Stomach (tissue), 4 donors: ENCODE measurements around the gene EEFSEC.

ENCODE experiments used
- POLR2A ChIP-seq, 4 donors: fragments of 450-650 bp; IDR thresholded peaks; one replicate each; pipeline ENCODE4 v1.6.1; 2016; ENCODE audit warnings: antibody characterized with exemption in 4 of 4, control low read depth in 2 of 4, mild to moderate bottlenecking in 1 of 4, moderate library complexity in 1 of 4
- POLR2AphosphoS5 ChIP-seq, 3 donors: sonication (generic); formaldehyde crosslinking; IDR thresholded peaks; one replicate each; pipeline ENCODE4 v1.6.1; 2016; ENCODE audit warnings: antibody characterized with exemption in 3 of 3
- TF ChIP-seq, protein P1 (sequence below), 7 experiments: fragments of 450-650 bp in 4 of 7; fragments of 200-600 bp in 3 of 7; sonication (generic) in 3 of 7; IDR thresholded peaks; one replicate each; pipeline ENCODE4 v1.5.1; 2016 to 2019; ENCODE audit warnings: antibody characterized with exemption in 7 of 7, control low read depth in 2 of 7, mild to moderate bottlenecking in 1 of 7

DNA sequence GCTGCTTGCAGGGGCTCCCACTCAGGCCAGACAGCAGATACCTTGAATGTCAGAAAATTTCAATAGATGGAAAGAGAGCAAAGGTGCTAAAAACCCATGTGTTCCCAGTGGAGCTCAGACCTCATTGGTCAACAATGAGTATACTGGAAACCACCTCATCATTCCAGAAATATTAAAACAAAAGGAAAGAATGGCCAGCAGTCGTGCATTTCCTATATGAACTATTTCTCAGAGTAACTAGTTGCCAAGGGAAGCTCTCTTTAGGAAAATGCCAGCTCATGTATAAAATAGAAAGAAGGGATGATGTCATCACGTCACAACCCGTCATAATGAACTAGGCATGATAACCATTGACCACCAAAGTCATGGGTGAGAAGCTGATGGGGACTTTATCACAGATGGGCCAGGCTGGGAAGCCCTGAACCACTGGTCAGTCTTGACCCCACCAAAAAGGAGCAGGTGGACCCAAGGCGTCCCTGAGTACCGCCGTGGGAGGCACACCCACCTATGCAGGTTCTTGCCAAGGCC lies 295.9 kb downstream of the EEFSEC start:
- TF ChIP-seq, protein P1, sequence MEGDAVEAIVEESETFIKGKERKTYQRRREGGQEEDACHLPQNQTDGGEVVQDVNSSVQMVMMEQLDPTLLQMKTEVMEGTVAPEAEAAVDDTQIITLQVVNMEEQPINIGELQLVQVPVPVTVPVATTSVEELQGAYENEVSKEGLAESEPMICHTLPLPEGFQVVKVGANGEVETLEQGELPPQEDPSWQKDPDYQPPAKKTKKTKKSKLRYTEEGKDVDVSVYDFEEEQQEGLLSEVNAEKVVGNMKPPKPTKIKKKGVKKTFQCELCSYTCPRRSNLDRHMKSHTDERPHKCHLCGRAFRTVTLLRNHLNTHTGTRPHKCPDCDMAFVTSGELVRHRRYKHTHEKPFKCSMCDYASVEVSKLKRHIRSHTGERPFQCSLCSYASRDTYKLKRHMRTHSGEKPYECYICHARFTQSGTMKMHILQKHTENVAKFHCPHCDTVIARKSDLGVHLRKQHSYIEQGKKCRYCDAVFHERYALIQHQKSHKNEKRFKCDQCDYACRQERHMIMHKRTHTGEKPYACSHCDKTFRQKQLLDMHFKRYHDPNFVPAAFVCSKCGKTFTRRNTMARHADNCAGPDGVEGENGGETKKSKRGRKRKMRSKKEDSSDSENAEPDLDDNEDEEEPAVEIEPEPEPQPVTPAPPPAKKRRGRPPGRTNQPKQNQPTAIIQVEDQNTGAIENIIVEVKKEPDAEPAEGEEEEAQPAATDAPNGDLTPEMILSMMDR (IDR thresholded peaks at IDR 0.05) = no peak
- TF ChIP-seq POLR2AphosphoS5 (IDR thresholded peaks at IDR 0.05) (no peak), POLR2A (IDR thresholded peaks at IDR 0.05) (no peak)
